ENCODE data around the gene WWTR1.

Gene WWTR1

DNA sequence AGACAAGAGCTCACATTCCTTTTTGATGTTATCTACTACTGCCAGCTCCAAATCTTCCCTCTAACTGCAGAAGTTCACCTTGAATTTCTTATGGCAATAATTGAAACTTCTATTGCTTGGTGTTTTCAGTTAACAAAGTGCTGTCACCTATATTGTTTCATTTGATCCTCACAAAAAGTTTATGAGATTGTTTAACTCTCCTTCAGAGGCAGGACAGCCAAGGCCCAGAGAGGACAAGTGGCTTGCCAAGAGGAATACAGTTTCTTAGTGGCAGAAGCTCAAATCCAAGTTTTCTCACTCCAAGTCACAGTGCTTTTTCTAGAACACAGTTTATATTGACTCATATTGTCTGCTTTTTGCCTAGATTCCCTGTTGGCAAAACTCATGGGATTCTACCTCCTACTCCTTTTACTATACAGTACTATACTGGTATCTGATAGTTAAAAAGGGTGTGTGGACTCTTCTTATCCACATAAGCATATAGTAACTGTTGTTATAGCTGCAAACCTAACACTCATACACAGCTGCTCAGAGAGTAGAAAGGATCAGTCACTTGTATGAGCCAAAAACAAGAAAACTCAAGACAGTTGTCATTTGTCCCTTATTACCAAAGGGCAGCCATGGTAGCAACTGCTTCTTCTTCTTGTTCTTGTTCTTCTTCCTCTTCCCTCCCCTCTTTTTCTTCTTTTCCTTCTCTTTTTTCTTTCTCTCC is 167.4 kb downstream of the WWTR1 start:
- DNase-seq: no peak

DNA sequence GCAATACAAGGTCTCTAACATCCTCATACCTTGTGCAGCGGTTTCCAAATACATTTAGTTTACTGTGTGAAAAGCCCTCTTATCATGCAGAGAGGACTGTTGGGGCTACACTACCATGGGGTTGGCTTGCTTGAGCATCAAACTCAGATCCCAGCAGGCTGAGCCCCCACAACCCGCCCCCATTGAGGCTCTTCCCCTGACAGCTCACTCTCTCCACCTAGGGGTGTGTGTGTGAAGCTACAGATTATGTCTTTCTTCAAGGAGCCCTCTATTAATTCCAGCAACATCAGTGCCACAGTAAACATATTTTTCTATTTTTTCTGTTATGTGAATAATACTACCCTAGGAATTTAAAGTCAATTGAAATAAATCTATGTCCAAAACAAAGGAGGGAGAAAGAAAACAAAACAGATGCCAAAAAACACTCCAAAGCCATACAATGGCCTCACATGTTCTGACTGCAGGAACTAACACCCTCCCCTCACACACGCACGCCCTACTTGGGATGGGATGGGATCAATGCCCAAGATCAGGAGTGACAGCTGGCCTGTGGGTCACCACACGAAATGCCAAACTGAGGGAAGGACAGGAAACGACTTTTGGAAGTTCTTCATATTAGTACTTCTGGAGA is 168.7 kb downstream of the WWTR1 start:
- peak; percentile 42 for DNase-seq

DNA sequence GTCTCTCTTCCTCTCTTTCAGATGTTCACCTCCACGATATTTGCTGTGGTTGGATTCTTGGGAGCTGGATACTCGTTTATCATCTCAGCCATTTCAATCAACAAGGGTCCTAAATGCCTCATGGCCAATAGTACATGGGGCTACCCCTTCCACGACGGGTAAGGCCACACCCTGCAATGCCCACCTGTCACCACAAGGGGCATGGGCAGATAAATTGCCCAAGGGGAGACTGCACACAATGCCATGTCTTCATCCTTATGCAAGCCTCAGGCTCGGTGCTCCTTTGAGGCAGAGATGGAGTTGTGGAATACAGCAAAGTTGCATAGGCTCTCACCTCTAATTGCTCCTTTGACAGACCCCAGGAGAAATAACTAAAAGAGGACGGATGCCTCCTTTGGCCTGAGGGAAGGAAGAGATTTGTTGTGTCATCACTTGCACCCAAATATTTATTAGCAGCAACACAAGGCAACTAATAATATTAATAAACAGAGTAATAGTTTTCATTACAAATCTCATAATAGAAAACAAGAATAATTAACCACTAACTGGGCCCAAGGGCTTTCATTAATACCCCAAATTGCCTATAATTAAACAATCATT is 170.1 kb downstream of the WWTR1 start:
- DNase-seq: no peak

DNA sequence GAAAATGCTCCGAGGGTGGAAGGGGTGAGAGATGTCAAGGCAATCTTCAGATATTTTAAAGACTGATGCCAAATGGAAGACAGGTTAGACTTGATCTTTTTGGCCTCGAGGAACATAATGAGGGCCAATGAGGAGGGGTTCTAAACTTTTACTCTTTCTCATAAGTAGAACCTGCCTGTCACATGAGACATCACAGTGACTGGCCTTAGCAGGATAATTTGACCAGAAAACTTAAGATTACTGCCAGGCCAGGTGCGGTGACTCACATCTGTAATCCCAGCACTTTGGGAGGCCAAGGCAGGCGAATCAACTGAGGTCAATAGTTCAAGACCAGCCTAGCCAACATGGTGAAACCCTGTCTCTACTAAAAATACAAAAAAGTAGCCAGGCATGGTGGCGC is 171.1 kb downstream of the WWTR1 start:
- no peak for DNase-seq

DNA sequence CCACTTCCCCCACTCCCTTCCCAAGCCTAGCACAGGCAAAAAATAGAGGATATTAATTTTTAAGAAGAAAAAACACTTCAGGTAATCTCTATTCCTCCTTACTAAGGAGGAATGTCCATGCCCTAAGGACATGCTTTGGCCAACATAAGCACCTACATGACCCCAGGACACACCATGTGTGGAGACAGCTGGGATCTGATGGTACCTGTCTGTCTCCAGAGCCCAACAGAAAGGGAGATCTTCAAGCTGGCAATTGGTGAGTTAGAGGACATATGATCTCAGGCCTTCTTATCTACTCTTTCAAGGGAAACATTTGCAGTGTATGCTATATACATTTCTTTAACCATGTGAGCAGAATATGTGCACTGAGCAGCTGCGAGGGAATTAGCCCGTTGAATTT is 176.3 kb downstream of the WWTR1 start:
- DNase-seq: no peak

DNA sequence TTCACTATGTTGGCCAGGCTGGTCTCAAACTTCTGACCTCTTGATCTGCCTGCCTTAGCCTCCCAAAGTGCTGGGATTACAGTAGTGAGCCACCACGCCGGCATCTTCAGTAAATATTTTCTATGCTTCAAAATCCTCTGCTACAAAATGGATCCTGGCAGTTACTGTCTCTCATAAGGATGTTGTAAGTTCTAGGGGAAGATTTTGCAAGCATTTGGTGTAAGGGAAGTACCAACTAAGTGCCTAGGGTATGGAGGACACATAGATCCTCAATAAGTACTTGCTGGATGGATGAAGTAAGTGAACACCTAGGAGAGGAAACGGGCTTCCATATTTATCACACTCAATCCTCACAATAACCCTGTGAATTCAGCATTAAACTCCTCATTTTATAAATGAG is 176.8 kb downstream of the WWTR1 start:
- no peak for DNase-seq

DNA sequence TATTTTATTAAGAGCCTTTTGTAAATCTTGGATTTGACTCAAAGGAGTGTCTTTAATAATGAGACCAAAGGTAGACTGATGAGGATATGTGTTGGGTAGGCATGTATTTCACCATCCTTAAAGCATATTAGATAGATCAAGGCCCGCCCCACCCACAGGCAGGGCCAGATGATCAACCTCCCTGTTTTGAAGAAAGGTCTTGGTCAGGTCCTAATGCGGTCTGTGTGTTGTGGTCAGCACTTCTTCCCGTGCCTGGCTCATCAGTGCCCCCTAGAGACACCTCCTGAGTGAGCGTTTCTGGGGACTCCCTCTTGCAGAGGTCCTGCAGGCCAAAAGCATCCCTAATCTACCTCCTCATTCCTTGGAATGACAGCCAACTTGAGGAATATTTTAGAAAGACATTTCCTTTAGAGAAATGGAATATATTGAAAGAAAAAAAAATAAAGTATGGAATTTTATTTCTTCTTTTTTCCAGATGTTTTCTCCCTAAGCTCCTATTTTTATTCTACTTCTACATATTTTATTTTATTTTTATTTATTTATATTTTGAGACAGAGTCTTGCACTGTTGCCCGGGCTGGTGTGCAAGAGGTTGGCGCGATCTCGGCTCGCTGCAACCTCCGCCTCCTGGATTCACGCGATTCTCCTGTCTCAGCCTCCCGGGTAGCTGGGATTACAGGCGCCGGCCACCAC is 177.4 kb downstream of the WWTR1 start:
- peak; percentile 83 for DNase-seq

DNA sequence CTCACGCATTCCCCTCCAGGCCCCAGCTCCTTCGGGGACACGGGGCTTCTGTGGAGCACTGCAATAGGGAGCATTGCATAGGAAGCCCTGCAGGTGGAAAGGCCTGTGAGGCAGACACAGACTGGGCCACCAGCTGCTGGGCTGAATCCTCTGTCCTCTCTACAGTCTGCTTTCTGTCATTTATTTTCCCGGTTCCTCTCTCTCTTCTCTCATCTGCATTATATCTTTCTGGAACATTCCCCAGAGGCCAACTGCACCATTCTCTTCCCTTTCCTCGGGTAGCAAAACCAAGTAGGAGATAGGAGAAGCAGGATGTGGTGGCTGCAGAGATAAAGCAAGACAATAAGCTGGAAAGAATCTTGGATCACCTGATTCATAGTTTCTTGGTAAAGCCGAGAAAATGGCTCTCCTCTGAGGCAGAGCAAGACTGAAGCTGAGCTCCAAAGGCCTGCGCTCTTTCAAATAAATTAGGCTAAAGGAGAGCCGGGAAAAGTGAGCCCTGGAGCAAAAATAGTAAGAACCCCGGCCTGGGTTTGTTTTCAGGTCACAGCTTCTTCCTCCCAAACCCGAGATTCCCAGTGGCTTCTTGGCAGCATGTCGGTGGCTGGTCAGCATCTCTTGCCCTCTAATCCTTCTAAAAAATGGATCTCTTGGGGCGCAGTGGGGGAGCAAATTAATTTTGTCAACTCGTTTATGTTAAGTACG is 178.1 kb downstream of the WWTR1 start:
- peak; percentile 31 for DNase-seq

DNA sequence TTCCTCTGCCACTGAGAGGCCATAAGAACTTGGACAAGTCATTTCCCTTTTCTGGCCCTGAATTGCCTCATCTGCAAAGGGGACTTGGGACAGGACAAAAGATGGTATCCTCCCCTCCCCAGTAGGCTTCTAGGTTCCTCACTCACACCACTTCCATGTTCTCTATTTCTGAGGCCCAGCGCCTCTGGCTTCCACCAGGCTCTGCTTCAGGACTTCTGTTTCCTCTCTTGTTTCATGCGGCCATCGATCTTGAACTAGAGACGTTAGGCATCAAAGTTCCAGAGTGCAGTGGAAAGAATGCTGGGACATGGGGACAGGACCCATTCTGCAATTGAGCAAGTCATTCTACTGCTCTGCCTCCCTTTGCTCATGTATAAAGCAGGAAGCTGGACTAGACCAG is 181.6 kb downstream of the WWTR1 start:
- no peak for DNase-seq

DNA sequence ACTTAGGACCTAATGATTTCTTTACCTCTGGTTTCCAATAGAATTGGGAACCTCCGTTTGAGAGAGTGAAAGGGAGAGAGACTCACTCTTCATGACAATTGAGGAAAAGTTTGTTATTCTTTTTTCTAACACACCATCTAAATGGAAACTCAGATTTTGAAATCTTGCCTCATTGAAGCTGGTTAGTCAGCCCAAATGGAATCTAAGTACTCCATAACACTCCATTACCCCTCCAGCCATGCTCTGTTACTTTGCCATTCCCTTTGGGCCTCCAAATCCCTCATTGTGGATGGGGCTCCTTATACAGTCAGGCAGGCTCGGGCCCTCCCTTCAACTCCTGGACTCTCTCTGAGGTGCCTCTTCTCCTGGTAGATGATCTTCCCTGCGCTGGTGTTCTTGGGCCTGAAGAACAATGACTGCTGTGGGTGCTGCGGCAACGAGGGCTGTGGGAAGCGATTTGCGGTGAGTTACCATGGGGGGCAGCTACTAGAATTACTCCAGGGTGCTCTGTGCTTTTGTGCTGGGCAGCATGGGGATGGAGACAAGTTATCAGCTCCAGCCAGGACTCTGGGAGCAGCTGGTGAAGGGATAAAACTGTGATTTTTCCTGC is 182.3 kb downstream of the WWTR1 start:
- peak; percentile 16 for DNase-seq

DNA sequence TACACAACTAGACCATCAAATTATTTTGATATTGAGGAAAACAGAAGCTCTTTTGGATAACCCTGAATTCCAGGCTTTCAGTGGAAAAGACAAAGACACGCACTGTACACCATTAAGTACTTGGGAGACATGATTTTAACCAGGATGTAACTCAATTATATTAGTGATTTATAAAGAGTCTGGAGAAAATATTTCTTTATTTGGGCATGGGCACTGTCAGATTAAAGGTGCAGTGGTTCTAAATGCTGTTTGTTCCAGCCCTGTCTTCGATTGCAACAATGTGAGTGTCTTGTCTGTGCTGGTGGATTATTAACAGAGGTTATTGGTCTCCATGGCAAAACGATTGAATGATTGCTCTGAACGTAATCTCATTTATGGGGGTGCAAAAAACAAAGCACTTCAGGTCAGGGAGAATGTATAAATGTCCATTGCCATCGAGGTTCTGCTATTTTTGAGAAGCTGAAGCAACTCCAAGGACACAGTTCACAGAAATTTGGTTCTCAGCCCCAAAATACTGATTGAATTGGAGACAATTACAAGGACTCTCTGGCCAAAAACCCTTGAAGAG is 183.5 kb downstream of the WWTR1 start, which contains the start of gene TM4SF4:
TSS of gene TM4SF4 (plus strand) at position 448 of the 568 bp plus-strand sequence. CDS start 181 bp downstream, outside the sequence.
- no peak for DNase-seq

DNA sequence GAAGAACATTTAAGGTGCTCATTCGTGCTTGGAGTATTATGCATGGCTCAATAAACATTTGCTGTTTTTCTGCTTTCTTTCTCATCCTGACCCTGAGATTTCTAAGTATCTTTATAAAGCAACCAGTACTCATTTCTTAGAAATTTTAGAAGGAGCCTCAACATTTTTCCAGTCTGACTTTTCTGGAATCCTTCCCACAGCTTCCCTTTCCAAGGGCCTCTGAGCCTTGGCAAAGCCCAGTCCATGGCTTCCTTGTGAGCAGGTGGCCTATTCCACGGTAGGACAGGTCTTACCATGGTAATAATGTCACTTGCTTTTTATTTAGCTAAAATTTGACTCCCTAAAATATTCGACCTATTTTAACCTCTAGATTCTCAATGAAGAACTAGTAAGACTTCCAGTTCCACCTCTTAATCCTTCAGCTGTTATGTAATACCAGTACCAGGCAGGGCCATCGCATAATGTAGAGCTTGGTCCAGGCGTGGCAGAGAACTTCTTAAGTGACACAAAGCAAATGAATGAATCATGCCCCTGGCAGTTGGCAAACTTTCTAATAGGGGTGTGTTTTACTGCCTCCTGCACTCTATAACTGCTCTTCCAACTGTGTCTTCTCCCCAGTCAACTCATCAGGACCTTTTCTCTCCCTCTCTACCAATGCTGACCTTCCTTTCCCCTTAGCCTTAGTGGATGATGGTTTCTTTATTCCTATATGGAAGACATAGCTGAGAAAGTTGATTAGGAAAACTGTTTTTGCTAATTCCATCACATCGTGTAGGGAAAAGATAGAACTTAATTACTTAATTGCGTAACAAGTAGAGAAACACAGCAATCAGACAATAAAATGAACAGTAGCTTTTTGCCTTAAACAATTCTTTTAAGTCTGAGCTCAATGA is 184.2 kb downstream of the WWTR1 start:
- DNase-seq: peak; percentile 88

DNA sequence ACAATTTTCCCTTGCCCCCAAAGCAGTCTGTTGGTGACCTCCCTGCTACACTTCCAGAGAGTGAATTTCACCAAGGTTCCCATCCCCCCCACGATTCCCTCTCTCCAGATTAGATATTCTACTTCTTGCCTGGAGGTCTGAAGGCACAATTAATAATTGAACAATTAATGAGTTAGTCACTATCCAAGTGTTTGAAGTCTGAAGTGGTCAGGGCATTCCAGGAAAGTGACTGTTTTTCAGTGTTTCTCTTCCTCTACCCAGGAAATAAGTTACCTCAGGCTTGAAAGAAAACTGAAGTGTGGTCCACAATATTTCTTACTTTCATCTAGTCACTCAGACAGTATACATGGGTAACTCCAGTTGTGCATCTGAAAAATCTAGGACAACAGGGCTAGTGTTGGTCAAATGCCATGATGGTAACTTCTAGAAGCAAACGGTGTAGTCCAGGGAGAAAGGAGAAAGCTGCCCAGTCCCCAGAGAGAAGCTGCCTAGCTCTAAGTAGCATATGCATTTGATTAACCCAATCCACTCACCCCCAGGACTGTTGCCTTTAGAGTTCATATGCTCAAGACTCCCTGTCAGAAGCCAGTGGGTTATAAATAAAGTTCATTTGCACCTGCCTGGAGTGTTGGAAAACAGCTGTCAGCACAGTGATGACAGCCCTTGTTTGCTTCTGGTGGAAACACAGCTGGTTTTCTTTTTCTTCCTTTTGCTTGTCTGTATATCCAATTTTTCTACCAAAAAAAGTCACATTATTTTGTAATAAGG is 185.6 kb downstream of the WWTR1 start:
- DNase-seq: peak; percentile 63

DNA sequence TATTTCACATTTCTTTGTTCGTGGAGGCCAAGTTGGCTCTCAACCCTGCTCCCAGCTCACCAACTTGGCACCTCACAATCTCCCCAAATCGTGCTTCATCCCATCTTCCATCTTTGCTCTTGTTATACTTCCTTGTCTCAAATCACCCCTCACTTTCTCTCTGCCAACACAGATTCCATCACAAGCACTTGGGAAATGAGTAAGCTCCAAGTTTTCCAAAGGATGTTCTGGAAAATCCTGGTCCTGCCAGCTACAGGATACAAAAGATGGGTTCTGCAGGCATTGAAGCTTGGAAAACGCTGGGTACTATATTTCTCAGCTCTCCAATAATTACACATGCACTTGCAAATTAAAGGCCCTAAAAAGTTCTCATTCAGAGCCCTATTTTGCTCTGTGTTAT is 187.4 kb downstream of the WWTR1 start:
- no peak for DNase-seq

DNA sequence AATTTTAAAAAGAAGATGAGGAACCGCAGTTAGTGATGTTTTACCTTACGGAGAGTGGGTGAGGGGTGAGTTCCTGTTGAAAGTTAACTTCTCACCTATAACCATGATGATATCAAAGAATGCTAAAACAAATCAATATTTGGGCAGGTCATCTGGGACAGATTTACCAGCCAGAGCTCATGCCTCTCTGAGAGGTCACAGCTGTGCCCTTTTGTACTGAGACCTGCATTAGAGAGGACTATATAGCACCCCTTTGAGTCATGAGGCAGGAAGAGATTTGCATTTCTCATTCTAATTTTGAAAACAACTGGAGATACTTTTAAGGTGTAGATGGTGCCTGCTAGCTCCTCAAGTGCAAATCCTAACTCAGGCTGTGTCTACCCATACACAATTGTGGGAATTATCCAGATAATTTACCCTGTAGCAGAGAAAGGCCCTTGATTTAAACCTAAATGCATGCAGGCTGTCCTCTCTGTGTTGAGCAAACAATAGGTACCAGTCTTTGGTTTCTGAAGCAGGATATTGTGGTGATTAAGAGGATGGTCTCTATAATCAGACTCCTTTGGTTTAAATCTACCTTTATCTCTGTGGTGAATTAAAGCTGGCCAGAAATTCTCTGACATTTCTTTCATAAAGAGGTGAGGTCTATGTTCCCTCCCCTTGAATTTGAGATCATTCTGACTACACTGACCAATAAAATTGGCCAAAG is 189.2 kb downstream of the WWTR1 start:
- DNase-seq: no peak

Measured in fibroblast of skin of right biceps (primary cell).